ENCODE measurements around the gene TRIM28.

Gene TRIM28

GRCh38 chr19:58566989-58567388 lies 23.1 kb downstream of the TRIM28 start:
- TF ChIP-seq CTCF (IDR thresholded peaks at IDR 0.05; ENCODE audit: low read depth, low read length, missing control alignments) = no peak
- no peak overlapping the region for H3K4me3 ChIP-seq (ENCODE audit: low read depth, low read length)
- DNase-seq (ENCODE audit: low read depth) = no peak

- no peak overlapping the region for H3K4me3 ChIP-seq (ENCODE audit: low read depth, low read length)
- no peak for TF ChIP-seq CTCF (IDR thresholded peaks at IDR 0.05; ENCODE audit: low read depth, low read length, missing control alignments)
- no peak for DNase-seq (ENCODE audit: low read depth)
These were observed 24.7 kb downstream of the TRIM28 start for GRCh38 chr19:58568453-58569130.

- no peak for DNase-seq (ENCODE audit: low read depth)
- TF ChIP-seq CTCF (IDR thresholded peaks at IDR 0.05; ENCODE audit: low read depth, low read length, missing control alignments) = no peak
- H3K4me3 ChIP-seq (ENCODE audit: low read depth, low read length) = no peak overlapping the region
These were observed 25.5 kb downstream of the TRIM28 start for GRCh38 chr19:58569191-58569942.

- no peak overlapping the region for H3K4me3 ChIP-seq (ENCODE audit: low read depth, low read length)
- TF ChIP-seq CTCF (IDR thresholded peaks at IDR 0.05; ENCODE audit: low read depth, low read length, missing control alignments) = no peak
- no peak for DNase-seq (ENCODE audit: low read depth)
These were observed 26.2 kb downstream of the TRIM28 start for GRCh38 chr19:58569943-58570670.

- no peak for DNase-seq (ENCODE audit: low read depth)
- TF ChIP-seq CTCF (IDR thresholded peaks at IDR 0.05; ENCODE audit: low read depth, low read length, missing control alignments) = no peak
- H3K4me3 ChIP-seq (ENCODE audit: low read depth, low read length) = no peak overlapping the region
These were observed 27.1 kb downstream of the TRIM28 start for GRCh38 chr19:58570770-58571574.

- TF ChIP-seq CTCF (IDR thresholded peaks at IDR 0.05; ENCODE audit: low read depth, low read length, missing control alignments) = no peak
These were observed 27.7 kb downstream of the TRIM28 start for GRCh38 chr19:58571575-58571947.

More at GRCh38 chr19:58571575-58571947, 27.7 kb downstream of the TRIM28 start:
- H3K4me3 ChIP-seq (ENCODE audit: low read depth, low read length) = no peak overlapping the region
- no peak for DNase-seq (ENCODE audit: low read depth)
